ENCODE measurements around the gene ZNF324B.
A peak's percentile ranks its signal among the peaks of the same experiment; 100 is the strongest.

The ZNF324B gene

DNA sequence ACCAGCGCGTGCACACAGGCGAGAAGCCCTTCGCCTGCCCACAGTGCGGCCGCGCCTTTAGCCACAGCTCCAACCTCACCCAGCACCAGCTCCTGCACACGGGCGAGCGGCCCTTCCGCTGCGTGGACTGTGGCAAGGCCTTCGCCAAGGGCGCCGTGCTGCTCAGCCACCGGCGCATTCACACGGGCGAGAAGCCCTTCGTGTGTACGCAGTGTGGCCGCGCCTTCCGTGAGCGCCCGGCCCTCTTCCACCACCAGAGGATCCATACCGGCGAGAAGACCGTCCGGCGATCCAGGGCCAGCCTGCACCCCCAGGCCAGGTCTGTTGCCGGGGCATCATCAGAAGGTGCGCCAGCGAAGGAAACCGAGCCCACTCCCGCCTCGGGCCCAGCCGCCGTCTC, 20.3 kb downstream of the ZNF324B start:
- Histone ChIP-seq H3K4me2 (no peak overlapping the region), H4K20me1 (peaks cover 56% of the 10 kb centered on the region), H3K4me1 (peaks cover 43% of the 10 kb centered on the region), H3K27me3 (no peaks in the 10 kb centered on the region), H3K36me3 (peaks cover 48% of the 10 kb centered on the region), H3K9ac (no peak overlapping the region), H3K9me3 (no peaks in the 10 kb centered on the region), H3K27ac (no peak overlapping the region), H3K4me3 (no peak overlapping the region)
- TF ChIP-seq Cebpa-rat (IDR thresholded peaks at IDR 0.05), result no peak

DNA sequence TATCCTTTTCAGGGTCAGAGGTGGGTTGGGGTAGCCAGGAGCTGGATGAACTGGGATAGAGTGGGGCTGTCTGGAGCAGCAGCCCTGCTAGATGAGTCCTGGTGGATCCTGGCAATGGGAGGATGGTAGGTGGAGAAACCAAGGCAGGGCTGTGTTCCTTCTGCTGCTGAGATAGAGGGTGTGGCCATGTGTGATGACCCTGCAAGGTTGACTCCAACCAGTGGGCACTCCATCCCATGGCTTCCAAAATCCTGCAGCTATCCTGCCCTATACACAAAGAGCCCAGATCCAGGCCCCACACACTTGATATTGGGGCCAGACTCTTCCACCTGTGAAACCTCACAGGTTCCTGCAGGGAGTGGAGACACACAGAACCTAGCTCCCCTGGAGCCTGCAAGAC, 22.4 kb downstream of the ZNF324B start:
- Histone ChIP-seq H3K9me3 (no peaks in the 10 kb centered on the region), H3K27ac (no peak overlapping the region), H3K9ac (peak overlapping the region; percentile 85), H3K4me1 (peaks cover 43% of the 10 kb centered on the region), H3K27me3 (no peaks in the 10 kb centered on the region), H4K20me1 (peaks cover 38% of the 10 kb centered on the region), H3K36me3 (peaks cover 48% of the 10 kb centered on the region), H3K4me3 (no peak overlapping the region), H3K4me2 (peak overlapping the region; percentile 91)
- no peak for TF ChIP-seq Cebpa-rat (IDR thresholded peaks at IDR 0.05)

DNA sequence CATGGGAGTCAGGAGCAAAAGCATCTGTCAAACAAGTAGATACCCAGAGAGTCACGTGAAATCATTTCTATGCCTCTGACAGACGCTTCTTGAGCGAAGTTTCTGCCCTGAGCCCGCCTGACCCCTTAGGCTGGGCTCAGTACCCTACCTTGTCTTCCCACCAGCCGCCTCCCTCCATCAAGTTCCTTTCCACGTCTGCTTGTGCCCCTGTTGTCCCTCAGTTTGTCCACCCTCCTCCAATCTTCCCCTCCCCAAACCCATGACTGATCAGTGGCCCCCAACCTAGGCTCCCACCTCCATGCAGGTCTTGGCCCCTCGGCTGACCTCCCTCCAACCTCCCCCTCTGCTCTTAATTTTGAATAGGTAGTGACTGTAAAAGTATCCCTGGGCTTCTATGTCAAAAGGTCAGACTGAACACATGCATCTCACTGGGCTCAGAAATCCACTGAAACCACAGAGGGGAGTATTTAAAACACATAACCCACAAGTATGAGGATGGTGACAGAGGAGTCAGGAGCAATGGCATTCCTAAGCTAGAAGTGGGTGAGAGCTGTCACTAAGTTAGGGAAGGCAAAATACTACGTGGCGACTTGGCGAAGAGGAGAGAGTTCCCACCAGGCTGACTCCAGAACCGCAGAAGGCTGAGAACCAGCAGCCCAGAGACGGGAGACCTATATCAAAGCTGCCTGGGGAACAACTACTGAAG, 23.0 kb downstream of the ZNF324B start:
- peaks cover 42% of the 10 kb centered on the region for H3K36me3 ChIP-seq
- H3K4me2 ChIP-seq, result peak overlapping the region; percentile 91
- H3K27me3 ChIP-seq, result no peaks in the 10 kb centered on the region
- peaks cover 42% of the 10 kb centered on the region for H3K4me1 ChIP-seq
- H3K9me3 ChIP-seq, result no peaks in the 10 kb centered on the region
- H3K9ac ChIP-seq, result peak overlapping the region; percentile 85
- peaks cover 31% of the 10 kb centered on the region for H4K20me1 ChIP-seq
- H3K27ac ChIP-seq, result peak overlapping the region; percentile 87
- peak overlapping the region; percentile 74 for H3K4me3 ChIP-seq
- TF ChIP-seq Cebpa-rat (IDR thresholded peaks at IDR 0.05), result no peak

DNA sequence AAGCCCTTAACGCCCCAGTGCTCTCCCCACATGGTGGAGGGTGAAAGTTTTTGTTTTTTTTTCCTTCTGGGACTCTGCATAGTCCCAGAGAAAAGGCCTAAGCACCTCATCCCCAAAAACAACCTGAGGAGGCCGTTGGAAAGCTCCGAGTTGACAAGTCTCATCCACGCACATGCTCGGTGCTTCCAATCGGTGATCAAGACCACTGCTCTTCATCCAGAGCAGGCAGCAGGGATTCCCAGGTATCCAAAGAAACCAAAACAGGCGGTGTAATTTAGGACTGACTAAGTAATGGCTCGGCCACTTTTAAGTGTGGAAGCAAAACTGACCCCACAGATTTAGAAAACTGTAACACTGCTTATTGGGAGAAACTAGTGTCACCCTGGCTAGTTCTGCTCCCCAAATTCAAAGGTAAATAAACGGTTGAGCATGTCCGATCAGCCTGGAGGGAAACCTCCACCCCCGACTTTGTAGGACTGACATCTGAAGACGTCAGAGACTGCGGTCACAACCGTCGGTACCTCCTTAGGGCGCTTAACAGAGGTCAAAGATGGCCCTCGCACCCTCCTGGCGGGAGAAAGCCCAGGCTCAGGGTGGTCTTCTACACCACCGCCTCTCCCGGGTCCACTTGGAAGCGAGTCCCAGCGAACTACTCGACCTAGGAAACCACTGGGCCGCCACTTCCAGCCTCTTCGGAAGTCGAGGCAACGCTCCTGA, 23.7 kb downstream of the ZNF324B start:
- Histone ChIP-seq H3K4me1 (peaks cover 42% of the 10 kb centered on the region), H4K20me1 (peaks cover 29% of the 10 kb centered on the region), H3K9me3 (no peaks in the 10 kb centered on the region), H3K4me3 (peak overlapping the region; percentile 74), H3K36me3 (peaks cover 40% of the 10 kb centered on the region), H3K27ac (peak overlapping the region; percentile 87), H3K4me2 (peak overlapping the region; percentile 91), H3K27me3 (no peaks in the 10 kb centered on the region), H3K9ac (peak overlapping the region; percentile 85)
- no peak for TF ChIP-seq Cebpa-rat (IDR thresholded peaks at IDR 0.05)

DNA sequence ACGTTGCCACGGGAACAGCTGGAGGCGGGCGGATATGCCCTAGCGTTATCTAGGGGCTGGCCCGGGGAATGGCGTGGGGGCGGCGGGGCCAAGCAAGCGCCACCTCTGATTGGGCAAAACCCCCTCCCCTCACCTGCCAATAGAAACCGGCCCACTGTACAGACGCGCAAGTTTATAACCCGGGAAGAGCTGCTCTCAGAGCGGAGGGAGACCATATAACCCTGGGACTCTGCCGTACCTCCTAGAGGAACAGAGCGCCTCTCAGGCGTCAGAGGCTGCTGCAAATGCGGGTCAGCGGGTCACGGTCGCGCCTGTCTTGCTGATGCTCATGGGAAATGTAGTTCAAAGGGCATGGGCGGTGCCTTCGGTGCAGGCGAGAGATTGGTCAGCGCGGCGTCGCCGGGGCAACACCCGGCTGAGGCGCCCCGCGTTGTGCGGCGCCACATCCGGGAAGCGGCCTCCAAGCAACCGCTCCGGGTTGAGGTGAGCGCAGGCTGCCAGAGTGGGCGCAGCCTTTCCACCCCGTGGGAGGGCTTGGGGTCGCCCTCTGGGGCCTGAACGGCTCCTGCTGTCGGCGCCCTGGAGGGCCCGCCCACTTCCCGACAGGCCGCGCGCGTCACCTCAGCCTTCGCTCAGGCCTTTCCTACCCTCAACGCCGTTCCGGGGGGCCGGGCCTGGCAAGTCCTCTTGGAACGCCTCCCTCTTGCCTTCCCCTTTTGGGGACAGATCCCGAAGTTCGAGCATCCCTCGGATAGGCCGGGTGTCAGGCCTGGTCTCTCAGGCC, 24.5 kb downstream of the ZNF324B start, which contains the start of gene ZNF446:
ZNF446 (plus strand) TSS at position 639 of the 784 bp plus-strand sequence. CDS start 867 bp downstream, outside the sequence.
- Histone ChIP-seq H4K20me1 (peaks cover 29% of the 10 kb centered on the region), H3K36me3 (peaks cover 41% of the 10 kb centered on the region), H3K27ac (peak within 1 kb of the TSS; percentile 87), H3K4me3 (peak within 1 kb of the TSS; percentile 74), H3K9ac (peak within 1 kb of the TSS; percentile 85), H3K4me1 (peaks cover 50% of the 10 kb centered on the region), H3K4me2 (peak within 1 kb of the TSS; percentile 91), H3K27me3 (no peaks in the 10 kb centered on the region), H3K9me3 (no peaks in the 10 kb centered on the region)
- no peak for TF ChIP-seq Cebpa-rat (IDR thresholded peaks at IDR 0.05)

GRCh38 chr19:58476498-58477015, 25.1 kb downstream of the ZNF324B start:
- peak overlapping the region; percentile 74 for H3K4me3 ChIP-seq
- no peak for TF ChIP-seq Cebpa-rat (IDR thresholded peaks at IDR 0.05)
- peaks cover 53% of the 10 kb centered on the region for H3K4me1 ChIP-seq
- peak overlapping the region; percentile 85 for H3K9ac ChIP-seq
- peaks cover 29% of the 10 kb centered on the region for H4K20me1 ChIP-seq
- H3K9me3 ChIP-seq, result no peaks in the 10 kb centered on the region
- H3K27ac ChIP-seq, result peak overlapping the region; percentile 87
- H3K36me3 ChIP-seq, result peaks cover 43% of the 10 kb centered on the region
- no peaks in the 10 kb centered on the region for H3K27me3 ChIP-seq
- peak overlapping the region; percentile 91 for H3K4me2 ChIP-seq

DNA sequence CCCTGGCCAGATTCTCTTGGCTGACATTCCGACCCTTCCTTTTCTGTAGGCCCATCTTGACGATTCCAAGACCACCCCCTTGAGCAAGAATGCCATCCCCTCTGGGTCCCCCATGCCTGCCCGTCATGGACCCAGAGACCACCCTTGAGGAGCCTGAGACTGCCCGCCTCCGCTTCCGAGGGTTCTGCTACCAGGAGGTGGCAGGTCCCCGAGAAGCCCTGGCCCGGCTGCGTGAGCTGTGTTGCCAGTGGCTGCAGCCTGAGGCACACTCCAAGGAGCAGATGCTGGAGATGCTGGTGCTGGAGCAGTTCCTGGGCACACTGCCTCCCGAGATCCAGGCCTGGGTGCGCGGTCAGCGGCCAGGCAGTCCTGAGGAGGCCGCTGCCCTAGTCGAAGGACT, 25.7 kb downstream of the ZNF324B start:
- Histone ChIP-seq H3K4me2 (peak overlapping the region; percentile 91), H3K27me3 (no peaks in the 10 kb centered on the region), H3K9ac (peak overlapping the region; percentile 85; the same call in 1 of the 2 replicates), H3K4me3 (peak overlapping the region; percentile 74), H3K36me3 (peaks cover 37% of the 10 kb centered on the region), H3K9me3 (no peaks in the 10 kb centered on the region), H3K4me1 (peaks cover 57% of the 10 kb centered on the region), H3K27ac (peak overlapping the region; percentile 87; the same call in 1 of the 2 replicates), H4K20me1 (peaks cover 25% of the 10 kb centered on the region)
- no peak for TF ChIP-seq Cebpa-rat (IDR thresholded peaks at IDR 0.05)

- no peaks in the 10 kb centered on the region for H3K27me3 ChIP-seq
- H3K4me2 ChIP-seq, result no peak overlapping the region
- peaks cover 30% of the 10 kb centered on the region for H3K36me3 ChIP-seq
- no peak overlapping the region for H3K4me3 ChIP-seq
- H3K9me3 ChIP-seq, result no peaks in the 10 kb centered on the region
- peaks cover 65% of the 10 kb centered on the region for H3K4me1 ChIP-seq
- no peak overlapping the region for H3K27ac ChIP-seq
- TF ChIP-seq Cebpa-rat (IDR thresholded peaks at IDR 0.05), result no peak
- H3K9ac ChIP-seq, result no peak overlapping the region
- H4K20me1 ChIP-seq, result peaks cover 19% of the 10 kb centered on the region
These were observed 26.4 kb downstream of the ZNF324B start for GRCh38 chr19:58477871-58478270.

DNA sequence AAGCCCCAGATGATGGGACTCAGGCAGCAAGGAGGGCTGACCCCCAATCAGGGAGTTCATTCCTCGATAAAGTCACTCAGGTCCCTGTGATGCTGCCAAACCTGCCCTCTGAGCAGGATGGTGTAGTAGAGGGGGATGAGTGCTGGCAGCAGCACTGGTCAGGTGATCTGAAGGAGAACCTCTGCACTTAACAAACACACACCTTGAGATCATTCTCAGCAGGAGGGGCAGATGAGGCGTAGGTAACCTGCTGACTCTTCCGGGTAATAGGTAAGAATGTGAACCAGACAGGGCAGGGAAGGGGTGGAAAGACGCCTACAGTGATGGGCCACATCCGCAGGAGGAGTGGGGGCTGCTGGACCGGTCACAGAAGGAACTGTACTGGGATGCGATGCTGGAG, 27.9 kb downstream of the ZNF324B start:
- Histone ChIP-seq H3K4me3 (no peak overlapping the region), H3K4me2 (no peak overlapping the region), H4K20me1 (peaks cover 8% of the 10 kb centered on the region), H3K9me3 (no peaks in the 10 kb centered on the region), H3K36me3 (peaks cover 18% of the 10 kb centered on the region), H3K27ac (no peak overlapping the region), H3K9ac (no peak overlapping the region; the same call in 1 of the 2 replicates), H3K4me1 (peaks cover 59% of the 10 kb centered on the region), H3K27me3 (no peaks in the 10 kb centered on the region)
- TF ChIP-seq Cebpa-rat (IDR thresholded peaks at IDR 0.05), result no peak

Measured in BLaER1 (cell line).